Panc1 (cell line): ENCODE results near the gene ATP11A. TPM values are rescaled to one million over a fixed set of nuclear protein-coding genes. Genes with fewer than 3 reads are reported as not detected.

Experiments used
- ATAC-seq: fragments of 200-7000 bp; cut with Tn5 transposase; 2 replicates; pipeline ENCODE4 v1.9.1; 2020; ENCODE audit warnings: mild to moderate bottlenecking, moderate library complexity
- BruUV-seq: library from RNA; stranded (reverse); fragments of 400-500 nt; replicated peaks from 2 replicates; lab custom pipeline; 2021; lab: Mats Ljungman, UMichigan
- CTCF ChIA-PET: fragments of 300-600 bp; sonication (Branson Sonifier 250); formaldehyde crosslinking; loops from one replicate; lab custom pipeline; 2022; ENCODE audit warnings: antibody characterized with exemption; lab: Charles Lee
- POLR2A ChIA-PET: fragments of 300-600 bp; sonication (Branson Sonifier 250); formaldehyde crosslinking; loops from one replicate; lab custom pipeline; 2022; ENCODE audit warnings: antibody characterized with exemption; lab: Charles Lee
- DNase-seq: peaks from one replicate; pipeline ENCODE4 v3.0.0-alpha.2; 2010; ENCODE audit warnings: low read depth, low spot score
- H3K27ac ChIP-seq: 2 replicates; pipeline ENCODE4 v1.5.1; 2011; ENCODE audit warnings: mild to moderate bottlenecking, low read length, inconsistent platforms
- H3K27me3 ChIP-seq: fragments of 200-500 bp; sonication (Bioruptor generic); 2 replicates; pipeline ENCODE4 v1.6.0; 2014; ENCODE audit warnings: low read length, inconsistent platforms; ENCODE audit not compliant: control insufficient read depth, insufficient read depth
- H3K36me3 ChIP-seq: fragments of 200-500 bp; sonication (Bioruptor generic); 2 replicates; pipeline ENCODE4 v1.5.1; 2014; ENCODE audit warnings: inconsistent platforms, mild to moderate bottlenecking, low read length, moderate library complexity; ENCODE audit not compliant: control insufficient read depth, insufficient read depth
- H3K4me1 ChIP-seq: 2 replicates; pipeline ENCODE4 v1.5.1; 2011; ENCODE audit warnings: inconsistent platforms, mild to moderate bottlenecking, low read length, moderate library complexity; ENCODE audit not compliant: control insufficient read depth, insufficient read depth
- H3K4me3 ChIP-seq, 2 experiments: 2 replicates each; pipeline ENCODE4 v1.5.1; 2011 to 2012; ENCODE audit warnings: low read depth in 2 of 2, low read length in 2 of 2, mild to moderate bottlenecking in 2 of 2, inconsistent platforms in 1 of 2, moderate library complexity in 1 of 2
- H3K9me3 ChIP-seq: fragments of 200-500 bp; sonication (Bioruptor generic); 2 replicates; pipeline ENCODE4 v1.5.1; 2014; ENCODE audit warnings: low read depth, mild to moderate bottlenecking, inconsistent platforms, low read length, moderate library complexity; ENCODE audit not compliant: control insufficient read depth, insufficient read depth
- CTCF ChIP-seq: fragments of 450-650 bp; IDR thresholded peaks from 2 replicates; pipeline ENCODE4 v1.5.1; 2017; ENCODE audit warnings: mild to moderate bottlenecking
- POLR2AphosphoS5 ChIP-seq: IDR thresholded peaks from 2 replicates; pipeline ENCODE4 v1.6.1; 2012; ENCODE audit warnings: mild to moderate bottlenecking, low read depth, low read length, moderate library complexity
- SIN3A ChIP-seq: IDR thresholded peaks from 2 replicates; pipeline ENCODE4 v1.6.1; 2012; ENCODE audit warnings: low read depth, mild to moderate bottlenecking, low read length, moderate library complexity, borderline replicate concordance; ENCODE audit not compliant: insufficient read depth
- TCF7L2 ChIP-seq: IDR thresholded peaks from 2 replicates; pipeline ENCODE4 v1.6.1; 2011; ENCODE audit warnings: mild to moderate bottlenecking, low read depth, low read length, inconsistent platforms
- in situ Hi-C: cut with HindIII; loops from 2 replicates; pipeline ENCODE4 v1.10.0; 2016; ENCODE audit warnings: low sequenced_read_pairs, low pct_unique_long_range_greater_than_20kb
- intact Hi-C: fragments of 100-400 bp; cut with micrococcal nuclease; formaldehyde crosslinking; loops from one replicate; pipeline ENCODE4 v1.10.0; 2022; ENCODE audit not compliant: unreplicated experiment
- total RNA-seq: library from RNA; stranded (reverse); gene quantifications from one replicate; pipeline ENCODE4 v1.2.1, GENCODE V29; 2021; ENCODE audit not compliant: unreplicated experiment
- TF ChIP-seq, protein P1 (sequence below), 2 experiments: IDR thresholded peaks; 2 replicates each; pipeline ENCODE4 v1.6.1; 2011 to 2012; ENCODE audit warnings: low read depth in 2 of 2, control low read depth in 1 of 2, low read length in 1 of 2, mild to moderate bottlenecking in 1 of 2, moderate library complexity in 1 of 2; ENCODE audit not compliant: insufficient read depth in 1 of 2

Gene ATP11A
- total RNA-seq, 1 experiment from 2014 or later: 85.8 TPM

GRCh38 chr13:112910616-112911280 lies 220.9 kb downstream of the ATP11A start:
- H3K9me3 ChIP-seq: no peaks in the 10 kb centered on the region
- TF ChIP-seq TCF7L2: no peak
- TF ChIP-seq SIN3A: no peak
- TF ChIP-seq CTCF: no peak
- TF ChIP-seq POLR2AphosphoS5: no peak
- TF ChIP-seq, protein P1, sequence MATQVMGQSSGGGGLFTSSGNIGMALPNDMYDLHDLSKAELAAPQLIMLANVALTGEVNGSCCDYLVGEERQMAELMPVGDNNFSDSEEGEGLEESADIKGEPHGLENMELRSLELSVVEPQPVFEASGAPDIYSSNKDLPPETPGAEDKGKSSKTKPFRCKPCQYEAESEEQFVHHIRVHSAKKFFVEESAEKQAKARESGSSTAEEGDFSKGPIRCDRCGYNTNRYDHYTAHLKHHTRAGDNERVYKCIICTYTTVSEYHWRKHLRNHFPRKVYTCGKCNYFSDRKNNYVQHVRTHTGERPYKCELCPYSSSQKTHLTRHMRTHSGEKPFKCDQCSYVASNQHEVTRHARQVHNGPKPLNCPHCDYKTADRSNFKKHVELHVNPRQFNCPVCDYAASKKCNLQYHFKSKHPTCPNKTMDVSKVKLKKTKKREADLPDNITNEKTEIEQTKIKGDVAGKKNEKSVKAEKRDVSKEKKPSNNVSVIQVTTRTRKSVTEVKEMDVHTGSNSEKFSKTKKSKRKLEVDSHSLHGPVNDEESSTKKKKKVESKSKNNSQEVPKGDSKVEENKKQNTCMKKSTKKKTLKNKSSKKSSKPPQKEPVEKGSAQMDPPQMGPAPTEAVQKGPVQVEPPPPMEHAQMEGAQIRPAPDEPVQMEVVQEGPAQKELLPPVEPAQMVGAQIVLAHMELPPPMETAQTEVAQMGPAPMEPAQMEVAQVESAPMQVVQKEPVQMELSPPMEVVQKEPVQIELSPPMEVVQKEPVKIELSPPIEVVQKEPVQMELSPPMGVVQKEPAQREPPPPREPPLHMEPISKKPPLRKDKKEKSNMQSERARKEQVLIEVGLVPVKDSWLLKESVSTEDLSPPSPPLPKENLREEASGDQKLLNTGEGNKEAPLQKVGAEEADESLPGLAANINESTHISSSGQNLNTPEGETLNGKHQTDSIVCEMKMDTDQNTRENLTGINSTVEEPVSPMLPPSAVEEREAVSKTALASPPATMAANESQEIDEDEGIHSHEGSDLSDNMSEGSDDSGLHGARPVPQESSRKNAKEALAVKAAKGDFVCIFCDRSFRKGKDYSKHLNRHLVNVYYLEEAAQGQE (IDR thresholded peaks at IDR 0.05; ENCODE audit: insufficient read depth in 1 of 2, low read depth in 2 of 2, low read length in 1 of 2): no peak
- no TSS peak for BruUV-seq
- ChIA-PET CTCF (no interaction called here), POLR2A (no interaction called here)
- H3K27ac ChIP-seq: no peak overlapping the region
- H3K4me1 ChIP-seq: no peaks in the 10 kb centered on the region
- H3K36me3 ChIP-seq: no peaks in the 10 kb centered on the region
- no peaks in the 10 kb centered on the region for H3K27me3 ChIP-seq
- in situ Hi-C loops (no loop called here), intact Hi-C loops (no loop called here)
- no peak for ATAC-seq
- DNase-seq: no peak
- H3K4me3 ChIP-seq: no peak overlapping the region

DNA sequence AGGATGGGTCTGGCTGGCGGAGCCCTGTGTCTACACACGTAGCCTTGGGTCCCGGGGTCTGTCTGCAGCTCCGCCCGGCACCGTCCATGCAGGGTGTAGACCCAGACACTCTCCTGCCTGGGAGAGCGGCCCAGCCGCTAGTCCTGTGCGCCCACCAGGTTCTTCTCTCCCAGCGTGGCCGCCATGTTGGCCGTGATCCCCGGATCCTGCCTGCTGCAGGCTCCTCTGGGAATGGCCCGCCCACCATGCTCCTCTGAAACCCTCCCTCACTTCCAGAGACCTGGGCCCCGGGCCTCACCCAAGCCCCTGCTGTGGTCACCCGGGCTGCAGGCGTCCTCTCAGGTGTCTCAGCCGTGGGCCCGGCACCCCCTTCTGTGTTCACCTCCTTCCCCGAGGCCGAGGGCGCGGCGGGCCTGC lies 221.5 kb downstream of the ATP11A start:
- POLR2A ChIA-PET: no interaction called here
- DNase-seq (no peak), ATAC-seq (no peak)
- H3K27ac ChIP-seq: no peak overlapping the region
- H3K4me1 ChIP-seq: no peaks in the 10 kb centered on the region
- no peaks in the 10 kb centered on the region for H3K9me3 ChIP-seq
- H3K27me3 ChIP-seq: no peaks in the 10 kb centered on the region
- intact Hi-C loops (no loop called here), in situ Hi-C loops (no loop called here)
- H3K4me3 ChIP-seq: no peak overlapping the region
- no TSS peak for BruUV-seq
- TF ChIP-seq POLR2AphosphoS5: no peak
- TF ChIP-seq CTCF: no peak
- no peaks in the 10 kb centered on the region for H3K36me3 ChIP-seq
- CTCF ChIA-PET: no interaction called here
